Activated T-cell treated with anti-CD3 and anti-CD28 coated beads, Interleukin-2, amount 50 U/mL, for 24 hours (primary cell): ENCODE measurements around the gene CDK16.

Experiments used
- DNase-seq: peaks from one replicate; pipeline ENCODE4 v3.0.0-alpha.2; 2020
- H3K27ac Mint-ChIP-seq: 2 replicates; pipeline ENCODE4 v1.8.0; 2020; ENCODE audit warnings: mild to moderate bottlenecking, mixed read lengths
- H3K27me3 Mint-ChIP-seq: 2 replicates; pipeline ENCODE4 v1.8.0; 2020; ENCODE audit warnings: mixed read lengths
- H3K36me3 Mint-ChIP-seq: 2 replicates; pipeline ENCODE4 v1.8.0; 2020; ENCODE audit warnings: low read depth, mixed read lengths
- H3K4me1 Mint-ChIP-seq: 2 replicates; pipeline ENCODE4 v1.8.0; 2020; ENCODE audit warnings: low read depth, mixed read lengths
- H3K4me3 Mint-ChIP-seq: 2 replicates; pipeline ENCODE4 v1.8.0; 2020; ENCODE audit warnings: mild to moderate bottlenecking, moderate library complexity, mixed read lengths
- H3K9me3 Mint-ChIP-seq: 2 replicates; pipeline ENCODE4 v1.8.0; 2020; ENCODE audit warnings: mixed read lengths

The CDK16 gene

DNA sequence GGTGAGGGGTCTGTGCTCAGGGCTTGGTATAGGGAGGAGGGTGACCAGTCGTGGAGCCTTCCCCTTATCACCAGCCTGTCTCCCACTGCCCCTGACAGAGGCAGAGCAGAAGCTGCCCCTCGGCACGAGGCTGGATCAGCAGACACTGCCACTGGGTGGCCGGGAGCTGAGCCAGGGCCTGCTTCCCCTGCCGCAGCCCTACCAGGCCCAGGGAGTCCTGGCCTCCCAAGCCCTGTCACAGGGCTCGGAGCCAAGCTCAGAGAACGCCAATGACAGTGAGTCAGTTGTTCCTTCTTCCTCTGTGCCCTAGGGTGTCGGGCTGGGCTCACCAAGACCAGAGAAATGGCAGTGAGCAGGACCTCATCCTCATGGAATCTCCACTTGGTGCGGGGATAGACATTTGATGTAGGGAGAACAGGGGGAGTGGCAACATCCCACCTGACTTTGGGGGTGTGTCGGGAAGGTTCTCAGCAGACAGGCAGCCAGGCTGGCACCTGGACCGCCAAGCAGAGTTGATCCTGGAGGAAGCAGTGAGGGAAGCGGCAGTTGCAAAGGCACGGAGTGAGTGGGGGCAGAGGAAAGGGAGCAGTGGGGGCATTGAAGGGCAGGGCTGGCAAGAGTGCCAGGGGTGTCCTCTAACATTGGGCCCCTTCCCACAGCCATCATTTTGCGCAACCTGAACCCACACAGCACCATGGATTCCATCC is 39.1 kb upstream of the CDK16 start:
- no peak for DNase-seq
- peaks cover 61% of the 10 kb centered on the region for H3K27me3 Mint-ChIP-seq
- H3K4me3 Mint-ChIP-seq = no peak overlapping the region
- H3K4me1 Mint-ChIP-seq = no peaks in the 10 kb centered on the region
- peaks cover 79% of the 10 kb centered on the region for H3K36me3 Mint-ChIP-seq
- H3K27ac Mint-ChIP-seq = no peak overlapping the region
- no peaks in the 10 kb centered on the region for H3K9me3 Mint-ChIP-seq

DNA sequence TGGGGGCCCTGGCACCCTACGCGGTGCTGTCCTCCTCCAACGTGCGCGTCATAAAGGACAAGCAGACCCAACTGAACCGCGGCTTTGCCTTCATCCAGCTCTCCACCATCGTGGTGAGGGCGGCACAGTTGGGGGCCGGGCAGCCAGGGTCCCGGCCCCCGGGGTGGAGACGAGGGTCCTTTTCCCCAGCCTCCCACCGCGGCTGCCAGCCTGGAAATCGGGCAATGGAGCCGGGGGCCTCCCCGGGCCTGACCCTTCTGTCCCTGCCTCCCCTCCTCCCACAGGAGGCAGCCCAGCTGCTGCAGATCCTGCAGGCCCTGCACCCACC is 38.6 kb upstream of the CDK16 start:
- no peak overlapping the region for H3K4me3 Mint-ChIP-seq

DNA sequence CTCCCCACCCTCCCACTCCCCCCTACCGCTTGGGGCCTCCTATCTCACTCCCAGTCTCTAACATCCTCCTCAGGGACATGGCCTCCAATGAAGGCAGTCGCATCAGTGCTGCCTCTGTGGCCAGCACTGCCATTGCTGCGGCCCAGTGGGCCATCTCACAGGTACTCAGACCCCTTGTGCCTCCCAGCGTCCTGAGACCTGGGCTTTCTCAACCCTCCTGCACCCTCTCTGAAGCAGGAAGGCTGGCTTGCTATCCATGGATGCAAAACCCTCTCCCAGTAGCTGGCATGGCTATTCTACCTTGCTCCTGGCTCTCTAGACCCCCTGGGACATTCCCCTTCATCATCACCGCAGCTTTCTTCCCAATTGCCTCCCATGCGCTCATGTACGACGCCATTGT is 38.1 kb upstream of the CDK16 start:
- Mint-ChIP-seq H3K4me3 (no peak overlapping the region), H3K27me3 (peaks cover 58% of the 10 kb centered on the region), H3K27ac (no peak overlapping the region), H3K9me3 (no peaks in the 10 kb centered on the region), H3K4me1 (no peaks in the 10 kb centered on the region), H3K36me3 (peaks cover 80% of the 10 kb centered on the region)
- no peak for DNase-seq

More for the DNA sequence above, 38.6 kb upstream of the CDK16 start:
- Mint-ChIP-seq H3K36me3 (peaks cover 80% of the 10 kb centered on the region), H3K27ac (no peak overlapping the region), H3K4me1 (no peaks in the 10 kb centered on the region), H3K27me3 (peaks cover 60% of the 10 kb centered on the region), H3K9me3 (no peaks in the 10 kb centered on the region)
- DNase-seq = no peak

DNA sequence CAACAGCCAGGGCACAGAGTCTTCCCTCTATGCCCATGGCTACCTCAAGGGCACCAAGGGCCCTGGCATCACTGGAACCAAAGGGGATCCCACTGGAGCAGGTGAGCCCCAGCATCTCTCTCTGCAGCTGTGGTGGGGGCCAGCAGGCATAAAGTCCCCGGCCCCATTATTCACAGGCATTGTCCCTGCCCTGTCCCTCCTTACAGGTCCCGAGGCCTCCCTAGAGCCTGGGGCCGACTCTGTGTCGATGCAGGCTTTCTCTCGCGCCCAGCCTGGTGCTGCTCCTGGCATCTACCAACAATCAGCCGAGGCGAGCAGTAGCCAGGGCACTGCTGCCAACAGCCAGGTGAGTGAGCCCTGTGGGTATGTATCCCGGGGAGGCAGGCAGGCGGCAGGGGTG is 37.2 kb upstream of the CDK16 start:
- Mint-ChIP-seq H3K4me3 (no peak overlapping the region), H3K27ac (no peak overlapping the region), H3K9me3 (no peaks in the 10 kb centered on the region), H3K27me3 (peaks cover 55% of the 10 kb centered on the region), H3K4me1 (no peaks in the 10 kb centered on the region), H3K36me3 (peaks cover 82% of the 10 kb centered on the region)
- no peak for DNase-seq

DNA sequence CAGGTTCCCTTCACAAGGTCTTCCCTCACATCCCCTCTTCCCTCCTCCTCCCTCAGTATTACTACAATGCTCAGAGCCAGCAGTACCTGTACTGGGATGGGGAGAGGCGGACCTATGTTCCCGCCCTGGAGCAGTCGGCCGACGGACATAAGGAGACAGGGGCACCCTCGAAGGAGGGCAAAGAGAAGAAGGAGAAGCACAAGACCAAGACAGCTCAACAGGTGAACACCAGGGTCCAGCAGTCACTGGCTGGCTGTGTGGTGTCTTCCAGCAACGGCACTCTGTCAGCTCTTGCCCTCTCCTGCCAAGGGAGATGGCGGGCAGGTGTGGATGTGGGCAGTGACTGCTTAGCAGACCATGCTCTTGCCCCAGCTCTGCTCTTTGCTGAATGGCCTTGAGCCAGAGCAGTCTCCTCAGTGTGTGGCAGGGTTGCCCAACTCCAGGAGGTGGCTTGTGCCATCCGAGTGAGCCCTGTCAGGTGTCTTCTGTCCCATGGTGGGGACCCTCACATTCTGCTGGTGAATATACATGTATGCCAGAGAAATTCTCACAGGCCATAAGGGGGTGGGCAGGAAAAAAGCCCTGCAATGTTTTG is 36.3 kb upstream of the CDK16 start:
- Mint-ChIP-seq H3K36me3 (peaks cover 83% of the 10 kb centered on the region), H3K4me3 (no peak overlapping the region), H3K9me3 (no peaks in the 10 kb centered on the region), H3K27ac (peak overlapping the region; percentile 55), H3K4me1 (no peaks in the 10 kb centered on the region), H3K27me3 (peaks cover 54% of the 10 kb centered on the region)
- no peak for DNase-seq

DNA sequence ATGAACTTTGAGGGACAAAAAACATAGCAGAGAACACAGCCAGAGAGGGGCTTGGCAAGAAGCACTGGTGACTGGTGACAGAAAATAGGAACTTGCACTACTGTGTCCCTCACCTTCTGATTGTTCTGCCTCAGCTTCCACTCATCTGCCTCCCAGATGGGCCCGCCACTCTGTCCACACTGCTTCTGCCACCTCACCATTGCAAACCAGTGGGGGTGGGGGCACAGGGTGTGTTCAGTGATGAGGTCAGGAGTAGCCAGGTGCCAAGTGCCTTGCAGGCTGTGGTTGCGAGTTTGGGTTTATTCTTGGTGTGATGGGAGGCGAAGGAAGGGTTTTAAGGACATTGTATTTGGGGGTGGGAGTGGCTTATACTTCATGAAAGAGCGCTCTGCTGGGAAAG is 34.0 kb upstream of the CDK16 start:
- Mint-ChIP-seq H3K27me3 (peaks cover 42% of the 10 kb centered on the region), H3K36me3 (peaks cover 67% of the 10 kb centered on the region), H3K4me3 (no peak overlapping the region), H3K4me1 (peaks cover 15% of the 10 kb centered on the region), H3K9me3 (no peaks in the 10 kb centered on the region), H3K27ac (no peak overlapping the region)
- DNase-seq = no peak

DNA sequence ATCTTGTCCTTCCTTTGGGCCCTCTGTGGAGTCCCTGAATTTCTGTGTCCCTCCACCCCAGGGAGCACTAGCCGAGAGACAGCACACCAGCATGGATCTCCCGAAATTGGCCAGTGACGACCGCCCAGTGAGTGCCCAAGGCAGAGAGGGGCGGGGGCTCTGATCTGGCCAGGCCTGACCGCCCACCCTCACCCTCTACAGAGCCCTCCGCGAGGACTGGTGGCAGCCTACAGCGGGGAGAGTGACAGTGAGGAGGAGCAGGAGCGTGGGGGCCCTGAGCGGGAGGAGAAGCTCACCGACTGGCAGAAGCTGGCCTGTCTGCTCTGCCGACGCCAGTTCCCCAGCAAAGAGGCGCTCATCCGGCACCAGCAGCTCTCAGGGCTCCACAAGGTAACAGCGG is 33.2 kb upstream of the CDK16 start:
- peaks cover 19% of the 10 kb centered on the region for H3K4me1 Mint-ChIP-seq

DNA sequence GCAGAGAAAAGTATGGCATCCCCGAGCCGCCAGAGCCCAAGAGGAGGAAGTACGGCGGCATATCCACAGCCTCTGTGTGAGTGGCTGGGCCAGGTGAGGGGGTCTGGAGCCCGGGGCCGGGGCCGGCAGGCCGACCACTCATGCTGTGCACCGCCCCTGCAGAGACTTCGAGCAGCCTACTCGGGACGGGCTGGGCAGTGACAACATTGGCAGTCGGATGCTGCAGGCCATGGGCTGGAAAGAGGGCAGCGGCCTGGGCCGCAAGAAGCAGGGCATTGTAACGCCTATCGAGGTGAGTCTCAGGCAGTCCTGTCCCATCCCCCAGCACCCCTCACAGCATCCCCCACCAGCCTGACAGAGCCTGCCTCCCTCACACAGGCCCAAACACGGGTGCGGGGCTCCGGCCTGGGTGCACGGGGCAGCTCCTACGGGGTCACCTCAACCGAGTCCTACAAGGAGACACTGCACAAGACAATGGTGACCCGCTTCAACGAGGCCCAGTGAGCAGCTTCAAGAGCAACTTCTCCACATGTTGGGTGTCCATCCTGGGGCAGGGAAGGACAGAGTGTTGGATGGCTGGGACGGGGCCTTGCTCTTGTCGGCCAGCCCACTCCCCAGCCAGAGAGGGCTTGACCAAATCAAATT is 32.3 kb upstream of the CDK16 start:
- Mint-ChIP-seq H3K4me3 (no peak overlapping the region), H3K27me3 (peaks cover 40% of the 10 kb centered on the region), H3K9me3 (no peaks in the 10 kb centered on the region), H3K36me3 (peaks cover 66% of the 10 kb centered on the region), H3K4me1 (peaks cover 22% of the 10 kb centered on the region), H3K27ac (no peak overlapping the region)
- DNase-seq = no peak

More for the DNA sequence above, 33.2 kb upstream of the CDK16 start:
- Mint-ChIP-seq H3K4me3 (no peak overlapping the region), H3K9me3 (no peaks in the 10 kb centered on the region), H3K36me3 (peaks cover 64% of the 10 kb centered on the region), H3K27me3 (peaks cover 40% of the 10 kb centered on the region), H3K27ac (peak overlapping the region; percentile 33)
- DNase-seq = no peak

DNA sequence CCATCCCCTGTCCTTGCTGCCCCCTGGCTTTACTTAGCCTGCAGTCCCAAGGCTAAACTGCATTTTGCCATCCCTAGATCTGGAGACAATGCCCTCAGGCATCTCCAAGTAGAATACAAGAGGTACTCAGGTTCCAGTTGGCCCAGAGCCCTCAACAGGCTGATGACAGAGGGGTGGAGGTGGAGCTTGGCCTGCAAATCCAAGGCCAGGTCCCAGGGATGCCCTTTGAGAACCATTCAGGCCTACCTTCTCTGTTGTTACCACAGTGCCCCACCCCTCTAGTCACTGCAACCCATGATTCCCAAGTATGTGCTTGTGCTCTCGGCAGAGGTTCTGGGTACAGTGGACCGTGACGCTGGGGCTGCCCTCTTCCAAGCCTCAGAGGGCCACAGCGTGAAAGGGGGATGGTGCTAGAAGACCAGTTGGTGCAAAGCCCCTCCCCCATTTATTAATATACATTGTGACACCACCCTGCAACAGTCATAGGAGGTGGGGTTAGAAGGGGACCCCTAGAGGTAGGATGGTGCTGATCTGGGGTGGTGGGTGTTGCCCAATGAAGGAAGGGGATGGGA is 31.3 kb upstream of the CDK16 start:
- peaks cover 66% of the 10 kb centered on the region for H3K36me3 Mint-ChIP-seq
- H3K27me3 Mint-ChIP-seq = peaks cover 31% of the 10 kb centered on the region
- no peak for DNase-seq
- no peaks in the 10 kb centered on the region for H3K9me3 Mint-ChIP-seq
- H3K4me1 Mint-ChIP-seq = peaks cover 26% of the 10 kb centered on the region
- H3K4me3 Mint-ChIP-seq = no peak overlapping the region
- H3K27ac Mint-ChIP-seq = no peak overlapping the region

DNA sequence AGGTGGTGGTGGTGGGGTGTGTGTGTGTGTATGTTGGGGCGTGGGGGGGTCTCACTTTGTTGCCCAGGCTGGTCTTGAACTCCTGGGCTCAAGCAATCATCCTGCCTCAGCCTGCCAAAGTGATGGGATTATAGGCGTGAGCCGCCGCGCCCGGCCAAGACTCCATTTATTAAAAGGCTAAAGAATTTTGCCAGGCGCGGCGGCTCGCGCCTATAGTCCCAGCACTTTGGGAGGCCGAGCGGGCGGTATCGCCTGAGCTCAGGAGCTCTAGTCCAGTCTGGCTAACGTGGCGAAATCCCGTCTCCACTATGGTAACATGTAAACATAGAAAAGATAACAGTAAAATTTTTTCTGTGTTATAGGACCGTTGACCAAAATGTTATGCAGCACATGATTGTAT is 28.6 kb upstream of the CDK16 start:
- H3K27me3 Mint-ChIP-seq = peaks cover 15% of the 10 kb centered on the region
- no peak overlapping the region for H3K4me3 Mint-ChIP-seq
- DNase-seq = no peak
- peaks cover 71% of the 10 kb centered on the region for H3K36me3 Mint-ChIP-seq
- H3K4me1 Mint-ChIP-seq = peaks cover 46% of the 10 kb centered on the region
- H3K27ac Mint-ChIP-seq = no peak overlapping the region
- H3K9me3 Mint-ChIP-seq = no peaks in the 10 kb centered on the region

DNA sequence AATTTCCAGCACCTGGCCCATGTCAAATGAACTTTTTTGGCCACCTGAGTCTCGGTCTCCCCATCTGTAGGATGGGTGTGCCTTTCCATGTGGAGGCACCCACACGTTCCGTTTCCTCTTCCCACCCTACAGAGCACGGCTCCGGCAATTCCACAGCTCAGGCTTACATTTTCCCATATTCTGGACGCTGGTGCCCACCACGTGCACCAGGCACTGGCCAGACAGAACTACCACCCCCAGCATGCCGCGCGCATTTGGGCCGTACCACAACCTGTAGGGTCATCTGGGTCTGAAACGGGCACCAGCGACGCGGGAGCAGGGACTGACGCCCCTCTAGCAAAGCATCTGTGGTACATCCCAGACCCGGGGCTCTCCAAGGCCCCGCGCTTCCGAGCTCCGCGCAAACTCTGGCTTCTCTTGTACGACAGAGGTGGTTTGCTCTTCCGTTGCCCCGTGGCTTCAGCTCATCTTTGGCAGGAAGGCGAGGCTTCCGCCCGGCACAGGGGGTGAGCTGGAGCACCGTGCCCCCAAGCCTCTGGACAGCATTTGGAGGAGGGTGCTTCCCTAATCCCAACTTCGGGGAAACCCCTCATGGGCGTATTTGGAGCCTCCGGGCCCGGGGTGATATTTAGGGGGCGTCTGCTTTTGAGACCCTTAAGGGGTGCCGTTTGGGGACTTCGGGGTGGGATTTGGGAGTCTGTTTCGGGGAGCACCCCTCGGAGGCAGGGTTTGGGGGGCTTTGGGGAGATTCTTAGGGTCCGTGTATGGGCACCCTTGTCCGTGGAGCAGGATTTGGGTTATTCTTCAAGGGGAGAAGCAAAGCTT is 27.8 kb upstream of the CDK16 start:
- peaks cover 71% of the 10 kb centered on the region for H3K36me3 Mint-ChIP-seq
- peaks cover 14% of the 10 kb centered on the region for H3K27me3 Mint-ChIP-seq
- H3K4me3 Mint-ChIP-seq = peak overlapping the region; percentile 88
- peaks cover 51% of the 10 kb centered on the region for H3K4me1 Mint-ChIP-seq
- H3K27ac Mint-ChIP-seq = peak overlapping the region; percentile 95
- DNase-seq = peak; percentile 85
- H3K9me3 Mint-ChIP-seq = no peaks in the 10 kb centered on the region

DNA sequence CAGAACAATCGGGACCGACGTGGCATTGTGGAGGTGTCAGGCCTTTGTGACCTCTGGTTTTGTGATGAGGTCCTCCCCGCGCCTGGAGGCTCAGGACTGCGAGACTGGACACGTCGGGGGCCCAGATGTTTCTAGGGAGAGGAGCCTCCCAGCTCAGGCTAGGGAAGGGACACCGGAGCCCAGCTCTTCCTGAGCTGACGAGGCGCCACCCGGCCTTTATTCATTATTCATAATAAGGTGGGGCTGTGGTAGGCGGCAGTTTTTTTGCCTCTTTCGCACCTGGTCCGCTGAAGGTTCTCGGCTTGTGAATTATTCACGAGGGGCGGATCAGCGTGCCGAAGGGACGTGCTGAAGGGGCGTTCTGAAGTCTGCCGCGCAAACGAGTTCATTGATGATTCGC is 27.1 kb upstream of the CDK16 start:
- H3K4me3 Mint-ChIP-seq = peak overlapping the region; percentile 88
- peaks cover 58% of the 10 kb centered on the region for H3K4me1 Mint-ChIP-seq
- peaks cover 71% of the 10 kb centered on the region for H3K36me3 Mint-ChIP-seq
- peak overlapping the region; percentile 95 for H3K27ac Mint-ChIP-seq
- no peaks in the 10 kb centered on the region for H3K9me3 Mint-ChIP-seq
- peak; percentile 61 for DNase-seq
- H3K27me3 Mint-ChIP-seq = peaks cover 10% of the 10 kb centered on the region

DNA sequence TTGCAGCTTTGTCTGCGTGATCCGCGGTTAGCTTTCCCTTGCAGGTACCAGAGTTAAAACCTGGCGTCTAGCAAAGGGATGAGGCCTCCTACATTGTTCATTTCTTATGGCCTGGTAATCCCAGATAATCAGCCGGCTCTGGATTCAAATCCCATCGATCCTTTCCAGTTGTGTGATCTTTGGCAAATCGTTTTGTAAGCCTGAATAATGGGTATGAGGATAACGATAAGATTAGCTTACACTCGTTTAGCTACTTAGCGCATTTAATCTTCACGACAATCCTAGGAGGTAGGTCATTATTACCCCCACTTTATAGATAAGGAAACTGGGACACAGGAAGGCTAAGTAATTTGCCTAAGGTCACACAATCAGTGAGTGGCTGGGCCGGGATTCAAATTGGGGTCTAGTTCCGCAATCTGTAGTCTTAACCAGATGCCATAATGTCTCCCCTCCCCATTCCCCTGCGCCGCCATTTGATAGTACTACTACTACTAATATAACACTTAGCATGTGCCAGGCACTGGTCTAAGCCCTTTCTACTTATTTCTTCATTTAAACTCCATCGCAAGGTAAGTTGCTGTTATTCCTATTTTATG is 26.6 kb upstream of the CDK16 start:
- H3K4me1 Mint-ChIP-seq = peaks cover 64% of the 10 kb centered on the region
- no peaks in the 10 kb centered on the region for H3K9me3 Mint-ChIP-seq

More for the DNA sequence above, 26.6 kb upstream of the CDK16 start:
- H3K27ac Mint-ChIP-seq = peak overlapping the region; percentile 95
- H3K4me3 Mint-ChIP-seq = peak overlapping the region; percentile 88
- peaks cover 71% of the 10 kb centered on the region for H3K36me3 Mint-ChIP-seq
- no peak for DNase-seq
- H3K27me3 Mint-ChIP-seq = peaks cover 6% of the 10 kb centered on the region
